Nephron (organoid): Measurements from ENCODE around the gene RPS2.
A peak's percentile ranks its signal among the peaks of the same experiment; 100 is the strongest.
"Not testable (repeated sequence)": the region's sequence is repeated elsewhere in the genome, so short reads cannot be mapped to it uniquely, and the experiment has no call there.

Source experiments
- H3K27ac Mint-ChIP-seq, 3 experiments: 2 replicates each; pipeline ENCODE4 v1.8.0; 2020; ENCODE audit warnings: mixed read lengths in 3 of 3, mild to moderate bottlenecking in 2 of 3, moderate library complexity in 1 of 3
- H3K27me3 Mint-ChIP-seq: 2 replicates; pipeline ENCODE4 v1.8.0; 2021; ENCODE audit warnings: low read depth, mild to moderate bottlenecking, moderate library complexity, mixed read lengths
- H3K36me3 Mint-ChIP-seq: 2 replicates; pipeline ENCODE4 v1.8.0; 2020; ENCODE audit warnings: low read depth, mixed read lengths
- H3K4me1 Mint-ChIP-seq: 2 replicates; pipeline ENCODE4 v1.8.0; 2020; ENCODE audit warnings: mixed read lengths
- H3K4me3 Mint-ChIP-seq, 3 experiments: 2 replicates each; pipeline ENCODE4 v1.8.0; 2020; ENCODE audit warnings: mild to moderate bottlenecking in 3 of 3, mixed read lengths in 3 of 3, moderate library complexity in 2 of 3
- H3K9me3 Mint-ChIP-seq: 2 replicates; pipeline ENCODE4 v1.8.0; 2020; ENCODE audit warnings: mixed read lengths
- TF ChIP-seq, protein P1 (sequence below), 3 experiments: fragments of 200-600 bp; sonication (generic); IDR thresholded peaks; one replicate each; pipeline ENCODE4 v1.5.0; 2021; ENCODE audit warnings: antibody characterized with exemption in 3 of 3; ENCODE audit not compliant: unreplicated experiment in 3 of 3

The RPS2 gene

DNA sequence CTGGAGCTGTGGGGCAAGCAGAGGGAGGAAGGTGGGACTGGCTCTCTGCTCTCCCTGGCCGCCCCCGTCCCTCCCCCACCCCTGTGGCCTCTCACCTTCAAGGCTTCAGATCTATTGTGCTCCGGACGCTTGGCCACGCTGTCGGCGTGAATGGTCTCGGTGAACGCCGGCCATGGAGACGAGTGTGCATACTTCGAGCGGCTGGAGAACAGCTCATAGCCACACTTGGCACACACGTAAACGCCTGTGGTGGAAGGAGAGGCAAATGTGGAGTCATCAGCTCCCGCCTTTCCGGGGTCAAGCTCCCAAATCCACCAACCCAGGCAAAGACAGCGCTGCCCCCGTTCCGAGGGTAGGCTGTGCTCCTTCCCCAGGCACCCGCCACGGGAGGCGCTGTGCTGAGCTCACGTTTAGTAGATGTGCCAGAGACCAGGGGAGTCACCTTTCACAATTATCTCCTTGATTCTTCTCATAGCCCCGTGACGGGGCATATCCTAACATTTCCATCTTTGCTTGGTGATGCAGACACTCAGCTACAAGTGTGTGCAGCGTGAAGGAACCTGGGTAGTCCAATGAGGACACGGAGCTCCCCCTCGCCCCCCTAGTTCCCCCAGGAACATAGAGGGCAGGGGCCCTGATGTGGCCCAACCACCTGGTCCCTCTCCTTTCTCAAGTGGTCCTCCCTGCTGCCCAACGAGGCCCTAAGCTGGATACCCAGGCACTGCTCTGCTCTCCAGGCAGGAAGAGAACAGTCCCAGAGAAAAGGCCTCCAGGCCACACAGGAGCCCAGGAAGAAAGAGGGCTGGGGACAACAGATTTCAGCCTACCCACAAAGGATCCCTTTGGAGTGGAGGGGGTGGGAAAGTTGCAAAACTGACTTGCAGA lies 23.2 kb downstream of the RPS2 start:
- H3K4me3 Mint-ChIP-seq: peak overlapping the region; percentile 85 to 93 (median 88)
- no peaks in the 10 kb centered on the region for H3K27me3 Mint-ChIP-seq
- H3K4me1 Mint-ChIP-seq: peaks cover 6% of the 10 kb centered on the region
- TF ChIP-seq, protein P1, sequence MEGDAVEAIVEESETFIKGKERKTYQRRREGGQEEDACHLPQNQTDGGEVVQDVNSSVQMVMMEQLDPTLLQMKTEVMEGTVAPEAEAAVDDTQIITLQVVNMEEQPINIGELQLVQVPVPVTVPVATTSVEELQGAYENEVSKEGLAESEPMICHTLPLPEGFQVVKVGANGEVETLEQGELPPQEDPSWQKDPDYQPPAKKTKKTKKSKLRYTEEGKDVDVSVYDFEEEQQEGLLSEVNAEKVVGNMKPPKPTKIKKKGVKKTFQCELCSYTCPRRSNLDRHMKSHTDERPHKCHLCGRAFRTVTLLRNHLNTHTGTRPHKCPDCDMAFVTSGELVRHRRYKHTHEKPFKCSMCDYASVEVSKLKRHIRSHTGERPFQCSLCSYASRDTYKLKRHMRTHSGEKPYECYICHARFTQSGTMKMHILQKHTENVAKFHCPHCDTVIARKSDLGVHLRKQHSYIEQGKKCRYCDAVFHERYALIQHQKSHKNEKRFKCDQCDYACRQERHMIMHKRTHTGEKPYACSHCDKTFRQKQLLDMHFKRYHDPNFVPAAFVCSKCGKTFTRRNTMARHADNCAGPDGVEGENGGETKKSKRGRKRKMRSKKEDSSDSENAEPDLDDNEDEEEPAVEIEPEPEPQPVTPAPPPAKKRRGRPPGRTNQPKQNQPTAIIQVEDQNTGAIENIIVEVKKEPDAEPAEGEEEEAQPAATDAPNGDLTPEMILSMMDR (IDR thresholded peaks at IDR 0.05; ENCODE audit: unreplicated experiment in 3 of 3): peak; percentile 20 to 45 (median 31)
- H3K9me3 Mint-ChIP-seq: no peaks in the 10 kb centered on the region
- H3K36me3 Mint-ChIP-seq: peaks cover 13% of the 10 kb centered on the region
- peak overlapping the region; percentile 13 to 82 (median 72) for H3K27ac Mint-ChIP-seq

DNA sequence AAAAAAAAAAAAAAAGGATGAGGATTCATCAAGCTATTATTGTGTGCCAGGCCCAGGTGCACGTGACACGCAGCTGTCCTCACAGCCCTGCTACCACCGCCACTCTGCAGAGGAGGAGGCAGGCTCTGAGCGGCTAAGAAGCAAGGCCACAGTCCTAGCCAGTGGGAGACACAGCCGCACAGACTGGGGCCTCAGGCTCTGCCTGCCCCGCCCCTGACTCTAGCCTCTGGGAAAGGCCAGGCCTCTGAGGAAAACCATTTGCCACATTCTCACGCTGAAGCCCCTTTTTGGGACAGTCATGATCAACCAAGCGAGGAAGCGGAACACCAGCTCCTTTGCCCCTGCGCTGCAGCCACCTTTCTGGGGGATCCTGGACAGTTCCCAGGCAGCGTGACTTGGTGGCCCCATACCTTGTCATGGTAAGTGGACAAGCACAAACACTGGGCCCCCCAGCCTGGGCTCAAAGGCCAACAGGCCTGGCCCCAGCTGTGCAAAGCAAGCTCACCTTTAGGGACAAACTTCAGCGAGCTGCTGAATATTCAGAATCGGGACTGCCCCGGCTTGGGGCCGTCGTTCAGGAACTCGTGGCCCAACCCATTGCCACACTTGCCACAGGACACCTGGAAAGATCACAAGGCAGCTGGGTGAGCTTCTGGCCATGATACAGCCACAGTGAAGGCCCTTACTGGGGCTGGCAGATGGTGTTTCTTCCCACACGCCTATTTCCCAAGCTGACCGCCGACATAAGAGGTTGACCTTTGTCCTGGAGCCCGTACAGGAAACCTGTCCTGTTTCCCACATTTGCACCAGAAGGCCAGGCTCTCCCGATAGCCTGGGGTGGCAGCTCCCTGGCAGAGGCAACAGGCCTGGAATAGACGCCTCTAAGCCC lies 24.1 kb downstream of the RPS2 start:
- TF ChIP-seq, protein P1 (IDR thresholded peaks at IDR 0.05; ENCODE audit: unreplicated experiment in 3 of 3): no peak
- H3K4me1 Mint-ChIP-seq: peaks cover 6% of the 10 kb centered on the region
- H3K4me3 Mint-ChIP-seq: peak overlapping the region; percentile 48 to 93 (median 49)
- peak overlapping the region in 2 of 3 experiments; percentile 18 to 82 for H3K27ac Mint-ChIP-seq
- H3K9me3 Mint-ChIP-seq: no peaks in the 10 kb centered on the region
- H3K27me3 Mint-ChIP-seq: no peaks in the 10 kb centered on the region
- peaks cover 13% of the 10 kb centered on the region for H3K36me3 Mint-ChIP-seq

DNA sequence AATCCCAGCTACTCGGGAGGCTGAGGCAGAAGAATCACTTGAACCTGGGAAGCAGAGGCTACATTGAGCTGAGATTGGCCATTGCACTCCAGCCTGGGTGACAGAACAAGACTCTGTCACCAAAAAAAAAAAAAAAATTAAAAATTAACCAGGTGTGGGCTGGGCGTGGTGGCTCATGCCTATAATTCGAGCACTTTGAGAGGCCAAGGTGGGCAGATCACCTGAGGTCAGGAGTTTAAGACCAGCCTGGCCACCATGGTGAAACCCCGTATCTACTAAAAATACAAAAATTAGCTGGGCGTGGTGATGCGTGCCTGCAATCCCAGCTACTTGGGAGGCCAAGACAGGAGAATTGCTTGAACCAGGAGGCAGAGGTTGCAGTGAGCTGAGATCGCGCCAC lies 24.8 kb downstream of the RPS2 start:
- peak overlapping the region in 1 of 3 experiments; percentile 82 for H3K27ac Mint-ChIP-seq
- not testable (repeated sequence) for H3K4me1 Mint-ChIP-seq, H3K9me3 Mint-ChIP-seq, H3K27me3 Mint-ChIP-seq
- peak overlapping the region in 1 of 3 experiments; percentile 93 for H3K4me3 Mint-ChIP-seq
- peaks cover 13% of the 10 kb centered on the region for H3K36me3 Mint-ChIP-seq

DNA sequence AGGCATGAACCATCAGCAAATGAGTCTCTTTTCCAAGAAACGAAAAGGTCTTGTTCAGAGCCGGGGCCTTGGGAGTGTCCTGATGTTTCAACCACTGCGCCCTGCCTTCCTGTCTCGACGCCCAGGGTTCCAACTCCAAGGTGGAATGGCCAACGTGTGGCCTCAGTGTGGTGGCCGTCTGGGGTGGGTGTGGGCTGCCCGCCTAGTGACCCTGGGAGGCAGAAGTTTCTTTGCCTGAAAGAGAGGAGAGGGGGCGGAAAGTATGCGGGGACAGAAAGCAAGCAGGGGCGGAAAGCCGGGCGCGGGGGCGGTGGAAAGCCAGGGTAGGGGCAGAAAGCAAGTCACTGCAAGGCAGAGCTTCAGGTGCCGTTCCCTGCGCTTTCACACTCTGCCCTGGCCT lies 25.7 kb downstream of the RPS2 start:
- Mint-ChIP-seq H3K4me1 (peaks cover 6% of the 10 kb centered on the region), H3K9me3 (no peaks in the 10 kb centered on the region), H3K27ac (peak overlapping the region in 1 of 3 experiments; percentile 70), H3K4me3 (peak overlapping the region in 2 of 3 experiments; percentile 25 to 27), H3K36me3 (peaks cover 13% of the 10 kb centered on the region), H3K27me3 (no peaks in the 10 kb centered on the region)
- TF ChIP-seq, protein P1 (IDR thresholded peaks at IDR 0.05; ENCODE audit: unreplicated experiment in 3 of 3): no peak

DNA sequence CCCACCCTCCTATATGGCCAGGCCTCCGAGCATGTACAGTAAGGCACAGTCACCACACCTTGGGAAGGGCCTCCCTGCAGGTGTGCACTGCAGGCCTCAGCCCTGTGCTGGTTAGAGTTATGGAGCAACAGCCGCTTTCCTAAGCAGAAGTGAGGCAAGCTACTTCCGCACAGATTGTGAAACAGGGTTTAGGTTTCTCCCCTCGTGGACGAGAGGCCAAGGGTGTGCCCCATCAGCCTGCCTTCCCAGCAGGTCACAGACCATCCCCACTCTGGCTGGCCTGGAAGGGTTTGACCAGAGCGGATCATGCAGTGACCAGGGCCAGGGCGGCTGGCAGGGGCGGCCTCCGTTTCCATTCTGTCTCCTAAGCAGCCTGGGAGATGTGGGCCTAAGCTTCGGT lies 26.3 kb downstream of the RPS2 start:
- no peaks in the 10 kb centered on the region for H3K9me3 Mint-ChIP-seq

More for the DNA sequence above, 26.3 kb downstream of the RPS2 start:
- Mint-ChIP-seq H3K36me3 (peaks cover 13% of the 10 kb centered on the region), H3K27me3 (no peaks in the 10 kb centered on the region), H3K27ac (peak overlapping the region in 1 of 3 experiments; percentile 70), H3K4me1 (peaks cover 6% of the 10 kb centered on the region), H3K4me3 (no peak overlapping the region)
- TF ChIP-seq, protein P1 (IDR thresholded peaks at IDR 0.05; ENCODE audit: unreplicated experiment in 3 of 3): no peak
